NCI-H1048 (cell line): Measurements from ENCODE around the gene FCN3.

ENCODE experiments used
- DNase-seq: peaks from one replicate; lab custom pipeline; 2025; lab: John Stamatoyannopoulos, UW

Gene FCN3

GRCh38 chr1:27341525-27342252 lies 32.9 kb downstream of the FCN3 start, which contains the start of gene SYTL1:
Gene SYTL1, plus strand, starts transcription at chr1:27342022. Its CDS starts 3,313 bp downstream, at chr1:27345335.
- DNase-seq, result peak; percentile 26

- no peak for DNase-seq
Observed at GRCh38 chr1:27339213-27339612, 35.4 kb downstream of the FCN3 start.

- no peak for DNase-seq
Observed at GRCh38 chr1:27338751-27339150, 35.9 kb downstream of the FCN3 start.

GRCh38 chr1:27336756-27337155 lies 37.9 kb downstream of the FCN3 start:
- DNase-seq, result no peak

- DNase-seq, result no peak
Observed at GRCh38 chr1:27335506-27336422, 38.9 kb downstream of the FCN3 start.

GRCh38 chr1:27333717-27334279 lies 40.8 kb downstream of the FCN3 start:
- DNase-seq, result no peak

GRCh38 chr1:27332536-27333281 lies 41.9 kb downstream of the FCN3 start:
- no peak for DNase-seq

GRCh38 chr1:27331922-27332321 lies 42.7 kb downstream of the FCN3 start:
- no peak for DNase-seq

GRCh38 chr1:27331426-27331825 lies 43.2 kb downstream of the FCN3 start:
- no peak for DNase-seq

GRCh38 chr1:27330786-27331185 lies 43.8 kb downstream of the FCN3 start:
- DNase-seq, result no peak

- DNase-seq, result no peak
Observed at GRCh38 chr1:27327964-27328363, 46.7 kb downstream of the FCN3 start.

- DNase-seq, result no peak
Observed at GRCh38 chr1:27325286-27325685, 49.3 kb downstream of the FCN3 start.

GRCh38 chr1:27322569-27323240 lies 51.9 kb downstream of the FCN3 start:
- DNase-seq, result no peak

- DNase-seq, result peak; percentile 93
Observed at GRCh38 chr1:27321813-27322568, 52.6 kb downstream of the FCN3 start, which contains the start of gene TMEM222. Gene TMEM222, plus strand, starts transcription at chr1:27322163. Its CDS starts 35 bp downstream, at chr1:27322198.
